DND-41 (cell line): Measurements from ENCODE around the gene KRT83.

Experiments used
- ATAC-seq: fragments of 200-7000 bp; cut with Tn5 transposase; 3 replicates; pipeline ENCODE4 v1.9.1; 2021; ENCODE audit warnings: low read depth; ENCODE audit not compliant: insufficient read depth
- DNase-seq: peaks from one replicate; pipeline ENCODE4 v3.0.0-alpha.2; 2020
- H2AFZ ChIP-seq: 2 replicates; pipeline ENCODE4 v1.6.0; 2012; ENCODE audit warnings: low read depth, low read length
- H3K27ac ChIP-seq: 2 replicates; pipeline ENCODE4 v1.5.1; 2012; ENCODE audit warnings: low read length, inconsistent platforms
- H3K27me3 ChIP-seq: fragments of 200-600 bp; sonication (generic); 2 replicates; pipeline ENCODE4 v1.6.0; 2012; ENCODE audit warnings: low read length, mild to moderate bottlenecking, inconsistent platforms; ENCODE audit not compliant: insufficient read depth, poor library complexity
- H3K36me3 ChIP-seq: 2 replicates; pipeline ENCODE4 v1.5.1; 2012; ENCODE audit warnings: low read length, inconsistent platforms; ENCODE audit not compliant: insufficient read depth
- H3K4me1 ChIP-seq: 2 replicates; pipeline ENCODE4 v1.5.1; 2012; ENCODE audit warnings: mild to moderate bottlenecking, low read length; ENCODE audit not compliant: insufficient read depth
- H3K4me2 ChIP-seq: 2 replicates; pipeline ENCODE4 v1.6.0; 2012; ENCODE audit warnings: mild to moderate bottlenecking, moderate library complexity, low read length, inconsistent platforms; ENCODE audit not compliant: insufficient read depth
- H3K4me3 ChIP-seq, 2 experiments: fragments of 200-600 bp in 1 of 2; shearing (Covaris generic) in 1 of 2; 2 replicates each; pipeline ENCODE4 v1.5.1; 2012 to 2016; ENCODE audit warnings: inconsistent platforms in 2 of 2, low read length in 2 of 2, mild to moderate bottlenecking in 2 of 2, low read depth in 1 of 2, moderate library complexity in 1 of 2
- H3K79me2 ChIP-seq: 2 replicates; pipeline ENCODE4 v1.6.0; 2012; ENCODE audit warnings: low read length, inconsistent platforms; ENCODE audit not compliant: insufficient read depth
- H3K9ac ChIP-seq: 2 replicates; pipeline ENCODE4 v1.6.0; 2012; ENCODE audit warnings: low read depth, mild to moderate bottlenecking, inconsistent platforms, low read length, moderate library complexity
- H3K9me3 ChIP-seq: 2 replicates; pipeline ENCODE4 v1.5.1; 2012; ENCODE audit warnings: low read length, moderate library complexity, mild to moderate bottlenecking, inconsistent platforms; ENCODE audit not compliant: insufficient read depth, severe bottlenecking
- H4K20me1 ChIP-seq: 2 replicates; pipeline ENCODE4 v1.6.0; 2012; ENCODE audit warnings: low read length; ENCODE audit not compliant: insufficient read depth
- CTCF ChIP-seq: IDR thresholded peaks from 2 replicates; pipeline ENCODE4 v1.5.1; 2012; ENCODE audit warnings: borderline replicate concordance, low read length, moderate library complexity, mild to moderate bottlenecking; ENCODE audit not compliant: poor library complexity, severe bottlenecking; ENCODE audit errors: extremely low read depth
- EZH2 ChIP-seq: IDR thresholded peaks from 3 replicates; pipeline ENCODE4 v1.6.1; 2012; ENCODE audit warnings: borderline replicate concordance, low read depth, mild to moderate bottlenecking, moderate library complexity, low read length, inconsistent platforms; ENCODE audit not compliant: severe bottlenecking

KRT83 gene

GRCh38 chr12:52351196-52352059 is 30.2 kb upstream of the KRT83 start:
- Histone ChIP-seq H3K4me2 (no peak overlapping the region), H3K4me1 (peaks cover 7% of the 10 kb centered on the region; the same call in 1 of the 2 replicates), H3K9me3 (no peaks in the 10 kb centered on the region), H3K27ac (no peak overlapping the region), H4K20me1 (peaks cover 3% of the 10 kb centered on the region; the same call in 1 of the 2 replicates), H3K9ac (no peak overlapping the region), H3K79me2 (no peaks in the 10 kb centered on the region), H2AFZ (no peak overlapping the region), H3K36me3 (no peaks in the 10 kb centered on the region), H3K4me3 (no peak overlapping the region), H3K27me3 (peaks cover 17% of the 10 kb centered on the region)
- TF ChIP-seq CTCF = no peak
- no peak for TF ChIP-seq EZH2
- ATAC-seq (peak; percentile 99), DNase-seq (peak; percentile 60)

GRCh38 chr12:52350786-52351185 is 29.6 kb upstream of the KRT83 start:
- H4K20me1 ChIP-seq = peaks cover 3% of the 10 kb centered on the region; the same call in 1 of the 2 replicates
- H3K4me1 ChIP-seq = peaks cover 7% of the 10 kb centered on the region; the same call in 1 of the 2 replicates
- H3K27me3 ChIP-seq = peaks cover 17% of the 10 kb centered on the region
- no peak overlapping the region for H3K4me3 ChIP-seq
- no peaks in the 10 kb centered on the region for H3K9me3 ChIP-seq
- TF ChIP-seq EZH2 (no peak), CTCF (no peak)
- ATAC-seq = no peak
- no peak overlapping the region for H3K4me2 ChIP-seq
- no peak overlapping the region for H2AFZ ChIP-seq
- no peaks in the 10 kb centered on the region for H3K79me2 ChIP-seq
- no peak for DNase-seq
- no peak overlapping the region for H3K9ac ChIP-seq
- no peak overlapping the region for H3K27ac ChIP-seq
- H3K36me3 ChIP-seq = no peaks in the 10 kb centered on the region

GRCh38 chr12:52350021-52350620 is 28.9 kb upstream of the KRT83 start:
- peaks cover 3% of the 10 kb centered on the region; the same call in 1 of the 2 replicates for H4K20me1 ChIP-seq
- H3K79me2 ChIP-seq = no peaks in the 10 kb centered on the region
- peaks cover 7% of the 10 kb centered on the region; the same call in 1 of the 2 replicates for H3K4me1 ChIP-seq
- no peak overlapping the region for H3K4me3 ChIP-seq
- ATAC-seq = no peak
- TF ChIP-seq EZH2 (no peak), CTCF (no peak)
- H3K4me2 ChIP-seq = no peak overlapping the region
- H3K27me3 ChIP-seq = peaks cover 17% of the 10 kb centered on the region
- H2AFZ ChIP-seq = no peak overlapping the region
- DNase-seq = no peak
- no peak overlapping the region for H3K27ac ChIP-seq
- no peaks in the 10 kb centered on the region for H3K9me3 ChIP-seq
- H3K9ac ChIP-seq = no peak overlapping the region
- no peaks in the 10 kb centered on the region for H3K36me3 ChIP-seq
